ENCODE data around the gene WDFY4.

DNA sequence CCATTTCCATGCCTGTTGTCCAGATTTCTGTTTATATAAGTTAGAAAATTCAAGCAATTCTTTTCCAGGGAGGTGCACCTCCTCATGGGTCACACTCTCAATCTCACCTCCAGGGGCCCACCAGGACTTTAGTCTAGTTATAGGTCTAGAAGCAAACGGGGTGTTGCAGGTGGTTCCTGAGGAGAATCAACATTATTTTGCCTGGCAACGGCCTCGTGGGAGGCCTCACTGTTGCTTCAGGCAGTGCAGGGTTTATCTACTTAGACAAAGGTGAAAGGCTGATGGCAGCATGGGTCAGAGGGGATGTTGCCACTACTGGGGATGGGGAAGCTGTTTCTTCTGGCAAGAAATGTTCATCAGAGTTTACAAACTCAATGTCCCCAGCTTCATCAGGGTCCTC lies 311.7 kb downstream of the WDFY4 start:
- TF ChIP-seq POLR2AphosphoS5 (IDR thresholded peaks at IDR 0.05; ENCODE audit: control insufficient read depth, insufficient read depth, low read depth, low read length), result no peak
- TF ChIP-seq, protein P1, sequence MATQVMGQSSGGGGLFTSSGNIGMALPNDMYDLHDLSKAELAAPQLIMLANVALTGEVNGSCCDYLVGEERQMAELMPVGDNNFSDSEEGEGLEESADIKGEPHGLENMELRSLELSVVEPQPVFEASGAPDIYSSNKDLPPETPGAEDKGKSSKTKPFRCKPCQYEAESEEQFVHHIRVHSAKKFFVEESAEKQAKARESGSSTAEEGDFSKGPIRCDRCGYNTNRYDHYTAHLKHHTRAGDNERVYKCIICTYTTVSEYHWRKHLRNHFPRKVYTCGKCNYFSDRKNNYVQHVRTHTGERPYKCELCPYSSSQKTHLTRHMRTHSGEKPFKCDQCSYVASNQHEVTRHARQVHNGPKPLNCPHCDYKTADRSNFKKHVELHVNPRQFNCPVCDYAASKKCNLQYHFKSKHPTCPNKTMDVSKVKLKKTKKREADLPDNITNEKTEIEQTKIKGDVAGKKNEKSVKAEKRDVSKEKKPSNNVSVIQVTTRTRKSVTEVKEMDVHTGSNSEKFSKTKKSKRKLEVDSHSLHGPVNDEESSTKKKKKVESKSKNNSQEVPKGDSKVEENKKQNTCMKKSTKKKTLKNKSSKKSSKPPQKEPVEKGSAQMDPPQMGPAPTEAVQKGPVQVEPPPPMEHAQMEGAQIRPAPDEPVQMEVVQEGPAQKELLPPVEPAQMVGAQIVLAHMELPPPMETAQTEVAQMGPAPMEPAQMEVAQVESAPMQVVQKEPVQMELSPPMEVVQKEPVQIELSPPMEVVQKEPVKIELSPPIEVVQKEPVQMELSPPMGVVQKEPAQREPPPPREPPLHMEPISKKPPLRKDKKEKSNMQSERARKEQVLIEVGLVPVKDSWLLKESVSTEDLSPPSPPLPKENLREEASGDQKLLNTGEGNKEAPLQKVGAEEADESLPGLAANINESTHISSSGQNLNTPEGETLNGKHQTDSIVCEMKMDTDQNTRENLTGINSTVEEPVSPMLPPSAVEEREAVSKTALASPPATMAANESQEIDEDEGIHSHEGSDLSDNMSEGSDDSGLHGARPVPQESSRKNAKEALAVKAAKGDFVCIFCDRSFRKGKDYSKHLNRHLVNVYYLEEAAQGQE (IDR thresholded peaks at IDR 0.05; ENCODE audit: borderline replicate concordance), result no peak
- TF ChIP-seq, protein P1 (CRISPR knock-in tag; IDR thresholded peaks at IDR 0.05; ENCODE audit: low read depth), result no peak
- TF ChIP-seq POLR3G (IDR thresholded peaks at IDR 0.05; ENCODE audit: extremely low read depth, insufficient read length, insufficient replicate concordance), result no peak
- TF ChIP-seq TEAD4 (IDR thresholded peaks at IDR 0.05; ENCODE audit: low read length), result no peak
- TF ChIP-seq TEAD4 (CRISPR knock-in tag; IDR thresholded peaks at IDR 0.05; ENCODE audit: borderline replicate concordance), result no peak
- no peak for TF ChIP-seq ARNT (IDR thresholded peaks at IDR 0.05)
- no peak for TF ChIP-seq LARP7 (IDR thresholded peaks at IDR 0.05)
